IPS-20b (cell line): ENCODE results near the gene DAPK1.
A peak's percentile ranks its signal among the peaks of the same experiment; 100 is the strongest.

Experiments used
- H3K27ac ChIP-seq: one replicate; pipeline ENCODE4 v1.5.1; 2013; ENCODE audit warnings: low read length
- H3K27me3 ChIP-seq: 2 replicates; pipeline ENCODE4 v1.6.1; 2013; ENCODE audit warnings: mild to moderate bottlenecking, low read length, inconsistent platforms; ENCODE audit not compliant: insufficient read depth
- H3K36me3 ChIP-seq: 2 replicates; pipeline ENCODE4 v1.6.1; 2013; ENCODE audit warnings: low read depth, mild to moderate bottlenecking, inconsistent platforms, low read length, moderate library complexity; ENCODE audit not compliant: insufficient read depth
- H3K4me1 ChIP-seq: 2 replicates; pipeline ENCODE4 v1.6.1; 2013; ENCODE audit warnings: mild to moderate bottlenecking, control low read depth, inconsistent platforms, low read length, moderate library complexity; ENCODE audit not compliant: insufficient read depth
- H3K4me3 ChIP-seq: 2 replicates; pipeline ENCODE4 v1.5.1; 2013; ENCODE audit warnings: mild to moderate bottlenecking, low read length, inconsistent platforms
- H3K9ac ChIP-seq: 2 replicates; pipeline ENCODE4 v1.6.1; 2013; ENCODE audit warnings: low read depth, mild to moderate bottlenecking, inconsistent platforms, low read length, moderate library complexity
- H3K9me3 ChIP-seq: 2 replicates; pipeline ENCODE4 v1.6.1; 2013; ENCODE audit warnings: mild to moderate bottlenecking, low read depth, low read length, inconsistent platforms; ENCODE audit not compliant: insufficient read depth

The DAPK1 gene

GRCh38 chr9:87520172-87520683 is 22.6 kb downstream of the DAPK1 start:
- no peak overlapping the region for H3K9ac ChIP-seq
- peaks cover 38% of the 10 kb centered on the region for H3K4me1 ChIP-seq
- H3K27me3 ChIP-seq: no peaks in the 10 kb centered on the region
- H3K9me3 ChIP-seq: no peaks in the 10 kb centered on the region
- no peak overlapping the region for H3K27ac ChIP-seq
- no peak overlapping the region for H3K4me3 ChIP-seq
- H3K36me3 ChIP-seq: no peaks in the 10 kb centered on the region; the same call in 1 of the 2 replicates

GRCh38 chr9:87521834-87522233 is 24.2 kb downstream of the DAPK1 start:
- Histone ChIP-seq H3K4me3 (no peak overlapping the region), H3K27ac (no peak overlapping the region), H3K4me1 (peaks cover 25% of the 10 kb centered on the region), H3K27me3 (no peaks in the 10 kb centered on the region), H3K9ac (no peak overlapping the region), H3K36me3 (peaks cover 6% of the 10 kb centered on the region; the same call in 1 of the 2 replicates), H3K9me3 (no peaks in the 10 kb centered on the region)

GRCh38 chr9:87524061-87524460 is 26.4 kb downstream of the DAPK1 start:
- no peak overlapping the region for H3K27ac ChIP-seq
- H3K9me3 ChIP-seq: no peaks in the 10 kb centered on the region
- no peaks in the 10 kb centered on the region for H3K27me3 ChIP-seq
- H3K36me3 ChIP-seq: peaks cover 6% of the 10 kb centered on the region; the same call in 1 of the 2 replicates
- H3K4me3 ChIP-seq: no peak overlapping the region
- no peak overlapping the region for H3K9ac ChIP-seq
- peaks cover 11% of the 10 kb centered on the region; the same call in 1 of the 2 replicates for H3K4me1 ChIP-seq

GRCh38 chr9:87525546-87526303 is 28.1 kb downstream of the DAPK1 start:
- Histone ChIP-seq H3K27ac (no peak overlapping the region), H3K36me3 (peaks cover 6% of the 10 kb centered on the region; the same call in 1 of the 2 replicates), H3K9me3 (no peaks in the 10 kb centered on the region), H3K4me1 (peaks cover 19% of the 10 kb centered on the region), H3K9ac (no peak overlapping the region), H3K4me3 (no peak overlapping the region), H3K27me3 (no peaks in the 10 kb centered on the region)

GRCh38 chr9:87527211-87527916 is 29.7 kb downstream of the DAPK1 start:
- no peak overlapping the region for H3K9ac ChIP-seq
- peaks cover 33% of the 10 kb centered on the region for H3K4me1 ChIP-seq
- H3K27ac ChIP-seq: no peak overlapping the region
- no peak overlapping the region for H3K4me3 ChIP-seq
- H3K36me3 ChIP-seq: peaks cover 6% of the 10 kb centered on the region; the same call in 1 of the 2 replicates
- no peaks in the 10 kb centered on the region for H3K9me3 ChIP-seq
- H3K27me3 ChIP-seq: no peaks in the 10 kb centered on the region

GRCh38 chr9:87528969-87529368 is 31.3 kb downstream of the DAPK1 start:
- peaks cover 33% of the 10 kb centered on the region for H3K4me1 ChIP-seq
- H3K4me3 ChIP-seq: no peak overlapping the region
- H3K9ac ChIP-seq: no peak overlapping the region
- no peak overlapping the region for H3K27ac ChIP-seq
- H3K36me3 ChIP-seq: peaks cover 6% of the 10 kb centered on the region; the same call in 1 of the 2 replicates
- no peaks in the 10 kb centered on the region for H3K9me3 ChIP-seq
- no peaks in the 10 kb centered on the region for H3K27me3 ChIP-seq

- no peak overlapping the region for H3K27ac ChIP-seq
- H3K27me3 ChIP-seq: no peaks in the 10 kb centered on the region
- H3K4me1 ChIP-seq: peaks cover 33% of the 10 kb centered on the region
- no peak overlapping the region for H3K9ac ChIP-seq
- no peak overlapping the region for H3K4me3 ChIP-seq
- peaks cover 6% of the 10 kb centered on the region; the same call in 1 of the 2 replicates for H3K36me3 ChIP-seq
- H3K9me3 ChIP-seq: no peaks in the 10 kb centered on the region
These were observed 32.0 kb downstream of the DAPK1 start for GRCh38 chr9:87529671-87530070.

- no peaks in the 10 kb centered on the region for H3K27me3 ChIP-seq
- H3K9ac ChIP-seq: no peak overlapping the region
- H3K27ac ChIP-seq: no peak overlapping the region
- H3K4me3 ChIP-seq: 0 out of 2 replicates have a peak overlapping the region, but pooled peaks have one; percentile 30
- peaks cover 6% of the 10 kb centered on the region; the same call in 1 of the 2 replicates for H3K36me3 ChIP-seq
- no peaks in the 10 kb centered on the region for H3K9me3 ChIP-seq
- H3K4me1 ChIP-seq: peaks cover 33% of the 10 kb centered on the region
These were observed 33.0 kb downstream of the DAPK1 start for GRCh38 chr9:87530716-87531115.

GRCh38 chr9:87531370-87532295 is 34.0 kb downstream of the DAPK1 start:
- Histone ChIP-seq H3K27me3 (no peaks in the 10 kb centered on the region), H3K4me3 (0 out of 2 replicates have a peak overlapping the region, but pooled peaks have one; percentile 30), H3K9me3 (no peaks in the 10 kb centered on the region), H3K27ac (no peak overlapping the region), H3K4me1 (peaks cover 33% of the 10 kb centered on the region), H3K36me3 (no peaks in the 10 kb centered on the region), H3K9ac (no peak overlapping the region)

- Histone ChIP-seq H3K27me3 (no peaks in the 10 kb centered on the region), H3K4me1 (peaks cover 42% of the 10 kb centered on the region), H3K4me3 (no peak overlapping the region), H3K9me3 (no peaks in the 10 kb centered on the region), H3K36me3 (no peaks in the 10 kb centered on the region), H3K27ac (no peak overlapping the region), H3K9ac (no peak overlapping the region)
These were observed 35.6 kb downstream of the DAPK1 start for GRCh38 chr9:87533271-87533670.

- Histone ChIP-seq H3K4me1 (peaks cover 39% of the 10 kb centered on the region), H3K9ac (no peak overlapping the region), H3K27me3 (no peaks in the 10 kb centered on the region), H3K4me3 (no peak overlapping the region), H3K9me3 (no peaks in the 10 kb centered on the region), H3K27ac (no peak overlapping the region), H3K36me3 (no peaks in the 10 kb centered on the region)
These were observed 36.4 kb downstream of the DAPK1 start for GRCh38 chr9:87534036-87534435.
